GM10847 (cell line): ENCODE results near the gene CA9.

ENCODE experiments used
- POLR2A ChIP-seq: IDR thresholded peaks from 2 replicates; pipeline ENCODE4 v1.6.1; 2011; ENCODE audit not compliant: insufficient read length; ENCODE audit errors: extremely low read depth

CA9 gene

GRCh38 chr9:35714579-35715252 is 41.0 kb downstream of the CA9 start:
- no peak for TF ChIP-seq POLR2A

- no peak for TF ChIP-seq POLR2A
These were observed 42.5 kb downstream of the CA9 start for GRCh38 chr9:35716230-35716629.

GRCh38 chr9:35717132-35717870 is 43.6 kb downstream of the CA9 start:
- no peak for TF ChIP-seq POLR2A

- TF ChIP-seq POLR2A = no peak
These were observed 45.2 kb downstream of the CA9 start for GRCh38 chr9:35718721-35719511.

- no peak for TF ChIP-seq POLR2A
These were observed 45.8 kb downstream of the CA9 start for GRCh38 chr9:35719546-35719945.

- no peak for TF ChIP-seq POLR2A
These were observed 49.7 kb downstream of the CA9 start for GRCh38 chr9:35723426-35723825.

- TF ChIP-seq POLR2A = no peak
These were observed 50.2 kb downstream of the CA9 start for GRCh38 chr9:35723908-35724307.

GRCh38 chr9:35725362-35725761 is 51.6 kb downstream of the CA9 start:
- TF ChIP-seq POLR2A = no peak

GRCh38 chr9:35726931-35727330 is 53.2 kb downstream of the CA9 start:
- no peak for TF ChIP-seq POLR2A

GRCh38 chr9:35727676-35728040 is 53.9 kb downstream of the CA9 start:
- TF ChIP-seq POLR2A = no peak

GRCh38 chr9:35728041-35728971 is 54.6 kb downstream of the CA9 start:
- peak; percentile 30 for TF ChIP-seq POLR2A

GRCh38 chr9:35729101-35729500 is 55.4 kb downstream of the CA9 start:
- no peak for TF ChIP-seq POLR2A

GRCh38 chr9:35729700-35730485 is 56.2 kb downstream of the CA9 start:
- no peak for TF ChIP-seq POLR2A

GRCh38 chr9:35730486-35730854 is 56.7 kb downstream of the CA9 start:
- no peak for TF ChIP-seq POLR2A
